Mesenteric fat pad (tissue), 1 donor: Measurements from ENCODE around the gene AGAP1. TPM values are rescaled to one million over a fixed set of nuclear protein-coding genes. Genes with fewer than 3 reads are reported as not detected.

Experiments
- DNase-seq: peaks from one replicate; pipeline ENCODE4 v3.0.0-alpha.2; 2020; ENCODE audit warnings: low spot score
- total RNA-seq: library from RNA; stranded (reverse); fragmentation: NEBNext Ultra II Directional; extraction: Animal tissue kit (Norgen Biotek cat#: 25700); gene quantifications from one replicate; pipeline ENCODE4 v1.2.1, GENCODE V29; 2021
- donor health status: DM: yes; HTN: yes; CAD: no.

AGAP1 gene
- total RNA-seq, 1 donor from 2014 or later: 26.5 TPM

DNA sequence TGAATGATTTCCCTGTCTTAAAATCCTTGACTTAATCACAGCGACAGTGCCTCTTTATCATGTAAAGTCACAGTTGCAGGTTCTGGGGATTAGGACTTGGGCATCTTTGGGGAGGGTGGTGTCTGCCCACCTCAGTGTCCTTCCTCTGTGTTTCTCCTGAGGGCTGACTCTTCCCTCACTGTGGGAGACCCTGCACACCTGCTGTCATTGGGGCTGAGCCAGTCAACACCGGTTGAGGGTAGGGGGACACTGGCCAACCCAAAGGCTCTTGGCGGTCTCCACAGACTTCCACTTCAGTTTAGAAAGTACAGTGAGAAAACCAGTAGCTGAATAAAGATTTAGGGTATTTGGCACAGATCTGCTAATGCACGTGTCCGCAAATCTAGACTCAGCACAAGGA, 36.9 kb downstream of the AGAP1 start:
- no peak for DNase-seq

DNA sequence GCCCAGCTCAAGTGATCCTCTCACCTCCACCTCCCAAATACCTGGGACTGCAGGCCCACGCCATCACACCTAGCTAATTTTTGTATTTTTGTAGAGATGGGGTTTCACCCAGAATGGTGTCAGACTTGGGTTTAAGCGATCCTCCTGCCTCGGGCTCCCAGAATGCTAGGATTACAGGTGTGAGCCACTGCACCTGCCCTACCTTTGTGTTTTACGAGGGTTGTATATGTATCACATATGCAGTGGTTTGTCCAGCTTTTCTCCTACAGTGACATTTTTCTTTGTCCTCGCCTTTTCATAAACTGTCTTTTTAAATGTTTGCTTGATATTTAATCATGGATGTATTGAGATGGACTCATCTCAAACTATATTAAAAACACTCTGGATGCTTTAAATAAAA, 38.5 kb downstream of the AGAP1 start:
- no peak for DNase-seq

DNA sequence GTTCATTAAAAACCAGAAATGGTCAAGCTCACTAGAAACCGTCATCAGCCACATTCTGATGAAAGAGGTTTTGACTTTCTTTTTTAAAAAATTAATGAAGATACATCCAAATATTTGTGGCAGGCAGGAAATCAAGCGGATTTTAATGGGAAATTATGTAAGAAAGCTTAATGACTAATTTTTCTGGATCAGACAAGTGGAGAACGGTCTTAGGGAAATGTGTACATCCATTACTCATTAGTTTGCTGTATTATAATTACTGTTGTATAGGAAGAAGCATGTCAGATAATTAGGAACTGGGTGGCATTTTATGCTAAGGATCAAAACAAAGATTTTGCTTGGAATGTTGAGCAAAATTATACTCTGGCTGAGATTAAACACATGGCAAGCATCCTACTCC, 39.4 kb downstream of the AGAP1 start:
- DNase-seq: no peak

DNA sequence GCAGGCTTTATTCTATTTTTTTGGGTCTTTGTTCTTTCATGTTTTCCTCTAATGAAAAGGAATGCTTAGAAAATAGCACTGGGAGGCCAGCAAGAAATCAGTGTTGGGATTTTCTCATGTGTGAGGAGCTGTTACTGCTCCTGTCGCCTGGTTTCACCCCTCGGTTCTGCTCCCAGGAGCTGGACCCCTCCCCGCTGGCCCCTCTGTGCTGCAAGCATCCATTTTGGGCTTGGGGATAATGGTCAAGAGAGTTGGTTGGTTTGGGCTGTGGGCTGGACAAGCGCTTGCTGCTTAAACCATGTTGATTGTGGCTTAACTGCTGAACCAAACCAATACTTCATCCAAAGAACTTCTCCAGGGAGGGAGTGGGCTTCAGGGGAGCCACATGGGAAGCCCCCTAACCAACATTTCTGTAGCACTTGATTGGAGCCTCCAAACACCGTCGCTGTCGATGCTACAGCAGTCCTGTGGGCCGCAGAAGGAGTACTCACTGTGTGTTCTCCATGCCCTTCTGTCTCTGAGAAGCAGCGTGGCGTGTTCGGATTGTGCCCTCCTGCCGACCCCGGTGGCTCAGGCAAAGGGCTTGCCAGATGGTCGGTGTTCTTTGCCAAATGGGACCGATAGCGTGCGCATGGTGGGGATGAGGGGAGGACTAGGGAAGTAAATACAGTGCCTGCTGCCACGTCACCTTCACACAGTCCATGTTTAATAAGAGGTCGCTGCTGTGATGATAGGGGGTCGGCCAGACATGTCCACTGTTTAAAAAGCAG, 40.0 kb downstream of the AGAP1 start:
- no peak for DNase-seq

DNA sequence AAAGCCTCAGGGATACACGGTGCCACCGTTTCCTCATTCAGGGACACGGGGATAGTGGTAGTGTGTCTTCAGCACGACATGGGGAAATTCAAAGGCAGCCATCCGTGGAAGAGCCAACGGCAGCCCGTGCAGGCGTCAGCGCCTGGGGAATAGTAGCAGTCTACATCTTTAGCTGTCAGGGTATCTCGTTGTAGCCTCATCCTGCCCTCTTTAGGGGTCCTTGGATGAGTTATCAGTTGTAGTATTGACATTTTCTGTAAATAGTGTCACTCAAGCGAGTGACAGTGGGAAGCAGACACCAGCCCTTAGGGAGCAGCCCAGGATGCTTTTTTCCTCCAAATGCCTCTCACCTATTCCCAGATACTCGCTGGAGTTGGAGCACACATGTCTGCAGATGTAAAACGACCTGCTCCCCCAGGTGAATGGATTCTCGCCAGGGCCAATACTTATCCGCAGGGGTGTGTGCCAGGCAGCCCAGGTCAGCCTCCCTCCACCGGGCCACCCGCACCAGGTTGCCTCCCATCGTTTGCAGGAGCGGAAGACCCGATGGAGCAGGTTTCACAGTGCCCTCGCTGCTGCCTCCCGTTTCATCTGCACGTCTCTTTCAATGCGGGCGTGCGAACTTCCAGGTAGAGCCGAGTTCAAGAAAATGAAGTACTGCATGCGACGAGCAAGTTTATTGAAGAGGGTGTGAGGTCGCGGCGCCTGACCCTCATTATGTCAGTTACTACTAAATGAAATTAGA, 41.0 kb downstream of the AGAP1 start:
- peak; percentile 45 for DNase-seq

DNA sequence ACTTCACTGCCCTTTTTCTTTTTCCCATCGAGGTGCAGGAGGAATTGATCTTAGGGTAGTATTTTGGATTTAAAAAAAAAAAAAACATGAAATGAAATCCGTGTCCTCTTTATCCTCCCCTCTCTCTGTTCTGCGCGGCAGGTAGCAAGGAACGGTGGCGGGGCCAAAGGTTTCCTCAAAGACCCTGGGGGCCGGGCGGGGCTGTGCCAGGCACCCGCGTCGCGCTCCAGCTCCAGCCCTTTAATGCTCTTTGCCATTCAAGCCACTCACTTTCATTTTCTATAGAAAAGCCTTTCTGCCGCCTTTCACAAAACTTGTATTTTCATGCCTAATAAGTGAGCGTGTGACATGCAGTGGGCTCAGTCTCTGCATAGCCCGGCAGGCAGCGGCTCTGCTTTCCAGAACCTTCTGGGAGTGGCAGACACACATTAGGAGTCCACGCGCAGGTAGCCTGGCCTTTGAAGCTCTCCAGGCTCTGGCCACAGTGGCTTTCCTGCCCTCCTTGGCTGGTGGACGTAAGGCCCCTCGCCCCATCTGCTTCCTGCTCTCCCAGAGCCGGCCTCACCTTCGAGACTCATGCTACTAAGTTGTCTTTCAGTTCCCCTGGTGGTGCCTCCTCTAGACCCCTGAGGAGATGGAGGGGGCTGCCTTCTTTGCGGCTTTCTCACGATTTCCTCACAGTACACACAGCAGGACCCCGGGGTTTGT, 41.7 kb downstream of the AGAP1 start:
- DNase-seq: peak; percentile 62

DNA sequence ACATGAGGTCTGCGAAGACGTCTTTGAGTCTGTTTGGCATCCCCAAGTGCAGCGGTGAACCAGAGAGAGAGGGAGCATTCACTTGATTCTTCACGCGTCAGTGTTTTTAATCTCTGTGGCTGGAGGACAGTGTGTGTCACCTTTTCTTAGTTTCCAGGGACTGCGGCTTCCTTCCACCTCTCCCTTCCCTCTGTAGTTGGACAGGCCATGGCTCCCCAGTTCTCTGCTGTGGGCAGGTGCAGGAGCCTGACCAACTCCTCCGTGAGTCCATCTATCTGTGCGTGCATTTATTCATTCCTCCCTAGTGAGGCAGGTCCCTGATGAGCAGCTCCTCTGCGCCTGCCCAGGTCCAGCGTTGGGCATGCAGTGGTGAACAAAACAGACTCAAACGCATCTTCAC, 42.9 kb downstream of the AGAP1 start:
- DNase-seq: peak; percentile 45

DNA sequence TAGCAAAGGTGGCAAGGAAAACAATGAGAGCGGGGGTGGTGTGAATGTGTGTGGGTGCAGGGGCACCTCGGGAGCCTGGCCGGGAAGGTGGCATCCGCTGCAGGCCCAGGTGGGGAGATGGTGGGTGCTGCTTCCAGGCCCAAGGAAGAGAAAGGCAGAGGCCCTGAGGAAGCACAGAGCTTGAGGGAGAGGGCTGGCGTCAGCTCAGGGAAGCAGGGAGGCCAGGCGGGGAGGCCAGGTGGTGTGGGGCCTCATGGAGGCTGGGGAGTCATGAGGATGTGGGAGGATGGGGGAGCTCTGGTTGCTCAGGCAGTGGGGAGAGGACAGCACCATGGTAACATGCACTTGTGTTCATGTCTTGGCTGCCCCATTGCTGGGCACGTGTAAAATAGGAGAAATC, 43.3 kb downstream of the AGAP1 start:
- no peak for DNase-seq

DNA sequence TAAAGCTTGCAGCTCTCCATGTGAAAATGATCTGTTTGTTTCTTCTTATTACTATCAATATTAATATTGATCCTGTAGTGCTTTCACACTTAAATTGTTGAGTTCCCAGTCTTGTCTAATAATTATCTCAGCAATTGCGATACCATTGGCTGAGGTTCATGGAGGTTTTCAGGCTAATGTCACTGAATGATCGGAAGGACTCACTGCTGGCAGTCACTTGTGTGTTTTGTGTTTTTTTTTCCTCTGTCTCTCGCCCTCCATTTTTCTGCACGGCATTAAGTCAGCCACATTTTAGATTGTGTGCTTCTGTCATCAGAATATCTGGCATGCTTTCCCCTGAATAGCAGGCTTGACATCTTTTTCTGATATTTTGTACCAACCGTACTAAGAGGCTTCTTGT, 43.7 kb downstream of the AGAP1 start:
- no peak for DNase-seq

DNA sequence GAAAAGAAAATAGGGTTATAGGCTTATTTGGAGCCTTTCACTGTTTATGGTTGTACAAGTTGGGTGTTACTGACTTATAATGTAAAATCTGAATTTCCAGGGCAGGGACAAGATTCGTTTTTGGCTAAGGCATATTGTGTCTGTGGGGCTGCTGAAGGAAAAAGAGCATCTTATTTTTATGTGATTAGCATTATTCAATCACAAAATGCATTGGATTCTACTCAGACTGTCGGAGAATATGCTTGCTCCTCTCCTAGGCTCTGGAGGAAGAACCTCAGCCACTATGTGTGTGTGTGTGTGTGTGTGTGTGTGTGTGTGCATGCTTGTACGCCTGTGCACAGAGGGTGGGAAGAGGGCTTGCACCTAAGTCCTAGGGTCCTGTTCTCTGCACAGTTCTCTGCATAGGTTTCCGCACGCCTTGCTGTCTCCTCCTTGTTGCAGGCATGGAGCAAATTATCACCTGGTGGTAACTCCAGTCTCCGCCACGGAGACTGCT, 44.3 kb downstream of the AGAP1 start:
- DNase-seq: peak; percentile 39

DNA sequence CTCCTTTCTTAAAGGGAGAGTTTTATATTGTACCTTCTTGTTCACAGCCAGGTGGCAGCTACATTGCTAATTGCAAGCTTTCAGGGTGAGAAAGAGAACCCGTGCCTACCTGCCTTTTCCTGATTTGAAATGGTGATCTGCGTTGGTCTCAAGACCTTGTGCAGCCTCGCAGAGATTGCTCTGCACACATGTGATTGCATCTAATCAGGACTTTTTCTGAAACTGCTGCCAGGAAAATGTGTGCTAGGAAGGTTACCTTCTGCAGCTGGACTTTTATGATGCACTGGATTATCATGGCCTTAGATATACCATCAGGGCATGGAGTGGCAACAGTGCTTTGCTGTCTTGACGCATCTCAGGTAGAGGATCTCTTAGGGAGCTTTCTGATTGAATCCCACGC, 45.1 kb downstream of the AGAP1 start:
- DNase-seq: no peak

DNA sequence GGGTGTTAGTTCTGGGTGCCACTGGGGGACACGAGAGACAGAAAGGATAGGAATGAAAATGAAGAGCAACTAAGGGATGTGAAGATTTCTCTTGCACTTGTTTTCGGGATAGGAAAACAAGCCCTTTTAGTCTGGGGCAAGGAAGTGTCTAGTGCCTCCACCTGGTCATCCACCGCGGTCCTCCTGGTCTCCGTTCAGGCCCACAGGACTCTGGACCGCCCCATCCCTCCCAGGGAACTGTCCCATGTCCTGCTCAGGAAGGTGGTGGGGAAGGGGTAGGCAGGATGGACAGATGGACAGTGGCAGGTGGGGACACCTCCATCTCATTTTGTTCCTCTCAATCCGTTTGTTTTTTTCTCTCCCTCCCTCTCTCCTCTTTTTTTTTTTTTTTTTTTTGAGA, 45.9 kb downstream of the AGAP1 start:
- peak; percentile 72 for DNase-seq

DNA sequence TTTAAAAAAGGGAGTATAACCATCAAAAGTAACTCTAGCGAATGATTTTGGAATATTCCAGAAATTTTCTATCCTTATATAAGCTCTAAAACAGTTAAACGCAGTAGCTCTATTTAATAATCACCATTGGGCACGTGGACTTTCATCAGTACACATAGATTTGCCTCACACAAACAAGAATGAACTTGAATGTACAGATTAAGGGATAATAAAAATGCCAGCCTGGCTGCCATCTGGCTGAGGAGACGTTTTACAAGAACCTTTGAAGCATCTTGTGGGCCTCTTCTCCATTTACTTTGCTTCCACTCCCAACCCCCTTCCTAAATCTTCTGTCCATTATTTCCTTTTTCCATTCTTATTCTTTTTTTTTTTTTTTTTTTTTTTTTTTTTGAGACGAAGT, 47.2 kb downstream of the AGAP1 start:
- no peak for DNase-seq

DNA sequence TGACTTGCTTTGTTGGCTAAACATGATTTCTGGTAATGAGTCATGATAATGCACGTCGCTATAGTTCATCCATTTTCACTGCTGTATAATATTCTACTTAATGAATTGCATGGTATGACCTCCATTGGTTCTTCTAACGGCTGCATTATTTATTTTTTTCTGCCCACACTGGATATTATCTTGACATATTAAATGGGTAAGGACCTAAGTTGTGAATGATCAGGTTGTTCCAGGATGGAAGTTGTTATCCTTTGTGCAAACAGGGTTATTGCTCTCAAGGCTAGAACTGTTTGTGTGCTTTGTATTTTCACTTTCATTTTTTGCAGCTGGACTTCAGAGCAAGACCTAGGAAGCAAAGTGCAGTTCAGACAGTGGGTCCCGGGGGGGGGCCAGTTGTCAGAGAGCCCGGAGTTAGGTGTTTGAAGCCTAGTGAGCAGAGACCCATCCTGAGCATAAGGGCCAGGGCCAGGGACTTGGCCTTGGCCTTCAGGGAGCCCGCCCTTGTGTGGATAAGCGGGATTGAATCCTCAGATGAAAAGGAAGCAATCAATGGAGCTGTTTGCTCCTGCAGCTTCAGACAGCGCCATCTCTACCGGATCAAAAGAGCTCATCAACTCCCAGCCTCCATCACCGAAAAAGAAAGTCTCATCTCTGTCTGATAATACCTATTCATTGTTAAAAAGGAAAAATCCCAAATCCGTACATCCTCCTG, 48.2 kb downstream of the AGAP1 start:
- DNase-seq: peak; percentile 59

DNA sequence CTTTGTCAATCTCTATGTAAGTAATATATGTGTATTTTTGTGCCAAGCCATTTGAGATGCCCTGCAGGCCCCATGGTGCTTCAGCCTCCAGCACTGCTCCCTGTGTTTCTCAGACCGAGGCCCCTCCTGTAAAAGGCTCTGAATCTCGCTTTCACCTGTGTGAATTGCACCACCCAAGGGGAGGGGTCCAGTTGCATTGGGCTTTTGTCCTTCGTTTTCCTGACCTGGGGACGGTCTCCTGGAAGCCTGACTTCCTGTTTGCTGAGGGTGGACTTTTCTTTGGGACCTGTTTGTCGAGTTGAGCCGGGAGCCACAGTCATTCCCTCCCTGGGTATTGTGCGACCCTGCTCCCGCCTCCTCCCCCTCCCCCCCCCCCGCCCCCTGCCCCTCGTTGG, 48.9 kb downstream of the AGAP1 start:
- peak; percentile 64 for DNase-seq

DNA sequence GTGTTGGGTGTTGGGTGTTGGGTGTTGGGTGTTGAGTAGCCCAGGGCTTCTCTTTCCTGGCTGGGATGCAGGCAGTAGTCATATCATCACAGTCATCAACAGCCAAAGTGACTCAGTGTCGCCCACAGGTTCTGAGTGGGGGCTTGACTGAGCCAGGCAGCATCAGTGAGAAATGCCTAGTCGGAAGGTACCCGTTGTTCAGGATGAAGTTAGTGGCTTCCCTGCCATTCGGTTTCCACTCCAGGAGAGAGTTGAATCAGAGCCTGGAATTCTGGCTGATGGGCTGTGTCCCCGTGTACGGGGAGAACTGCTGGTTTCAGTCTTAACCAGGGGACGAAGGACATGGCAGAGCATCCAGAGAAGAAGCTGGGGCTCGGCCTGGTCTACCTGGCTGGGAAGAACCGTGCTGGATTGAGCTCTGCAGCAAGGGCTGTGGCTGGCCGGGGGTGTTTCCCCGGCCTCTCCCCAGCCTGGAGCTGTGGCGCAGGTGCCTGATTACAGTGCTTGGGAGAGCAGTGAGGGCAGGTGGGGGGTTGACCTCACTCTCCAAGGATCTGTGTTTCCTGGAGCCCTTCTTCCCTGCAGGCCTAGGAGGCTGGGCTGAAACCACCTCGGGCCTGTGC, 49.4 kb downstream of the AGAP1 start:
- DNase-seq: peak; percentile 64

DNA sequence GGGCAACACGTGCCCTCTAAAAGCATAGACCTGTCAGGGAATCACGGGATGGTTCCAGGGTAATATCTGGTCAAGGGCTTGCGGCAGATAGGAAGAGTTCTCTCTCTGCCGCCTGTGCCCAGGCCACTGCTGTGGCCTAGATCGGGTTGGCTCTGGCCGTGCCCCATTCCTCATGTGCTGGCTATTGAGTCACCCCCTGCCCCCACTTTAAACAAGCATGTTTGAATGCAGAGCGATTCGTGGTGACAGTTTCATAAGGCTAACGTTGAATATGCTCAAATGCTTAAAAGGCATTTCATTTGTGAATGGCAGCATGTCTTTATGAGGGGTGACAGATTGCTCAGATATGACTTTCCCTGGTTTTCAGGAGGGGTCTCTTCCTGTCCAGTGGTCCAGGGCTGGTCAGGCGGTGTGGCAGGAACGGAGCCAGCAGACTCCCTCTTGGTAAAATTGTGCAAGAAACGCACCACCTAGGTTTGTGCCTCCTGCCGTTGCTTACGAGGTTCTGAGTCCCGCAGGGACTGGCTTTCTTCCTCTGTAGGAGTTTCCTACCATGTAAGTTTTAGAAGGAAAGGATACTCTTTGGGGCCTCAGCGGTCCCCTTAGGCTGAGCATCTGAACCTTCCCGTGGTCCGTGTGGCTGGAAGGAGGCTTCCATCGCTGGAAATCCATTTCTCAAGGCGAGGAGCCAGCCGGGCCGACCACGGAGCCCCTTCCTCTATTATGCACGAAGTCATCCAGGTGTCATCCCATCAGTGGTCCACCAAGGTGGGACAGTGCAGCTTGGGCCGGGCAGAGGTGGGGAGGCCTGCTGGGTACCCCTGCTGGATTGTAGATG, 50.2 kb downstream of the AGAP1 start:
- DNase-seq: peak; percentile 79

DNA sequence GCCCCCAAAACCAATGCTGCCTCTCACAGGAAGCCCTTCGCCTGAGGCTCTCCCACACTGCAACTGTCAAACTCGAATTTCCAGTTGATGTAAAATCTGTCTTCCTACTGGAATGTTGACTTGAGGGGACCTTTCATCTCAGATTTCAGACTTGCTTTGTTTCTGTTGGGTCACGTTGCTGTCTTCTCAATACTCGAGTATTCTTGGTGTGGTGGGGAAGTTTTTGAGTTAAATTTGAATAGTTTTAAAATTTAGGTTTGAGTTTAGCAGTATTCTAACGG, 50.8 kb downstream of the AGAP1 start:
- no peak for DNase-seq

DNA sequence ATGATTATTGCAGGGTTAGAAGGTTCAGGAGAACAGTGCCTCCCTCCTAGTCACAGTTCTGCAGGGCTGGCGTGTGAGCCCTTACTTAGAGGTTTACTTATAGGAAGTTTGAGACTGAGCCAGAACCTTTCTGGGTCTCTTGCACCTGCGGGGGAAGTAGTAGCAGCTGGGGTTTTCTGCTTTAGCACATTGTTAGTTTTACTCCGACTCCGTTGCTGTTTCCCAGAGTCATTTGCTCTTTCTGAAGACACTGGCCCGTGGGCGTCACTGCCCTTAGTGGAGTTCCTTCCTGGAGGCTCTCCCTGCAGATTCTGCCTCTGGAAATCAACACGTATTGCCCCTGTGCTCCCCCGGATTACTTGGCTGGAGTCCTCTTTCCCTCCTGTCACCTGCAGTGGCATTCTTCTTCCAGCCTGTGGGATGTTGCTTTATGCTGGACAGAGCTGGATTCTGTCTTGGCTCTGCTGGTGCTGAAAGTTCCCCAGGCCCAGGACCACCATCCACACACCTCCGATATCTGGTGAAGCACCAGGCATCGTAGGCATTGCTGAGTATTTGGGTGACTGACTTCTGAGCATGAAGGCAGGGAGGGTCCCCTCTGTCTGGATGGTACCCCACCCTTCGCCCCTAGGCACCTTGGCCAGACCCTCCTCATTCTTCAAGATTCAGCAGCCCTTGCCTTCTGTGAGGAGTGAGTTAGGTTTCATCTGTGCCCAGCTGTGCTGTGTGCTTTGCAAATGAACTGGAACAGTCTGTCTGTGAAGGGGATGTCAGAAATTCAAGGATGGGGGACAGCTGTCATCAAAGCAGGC, 51.7 kb downstream of the AGAP1 start:
- peak; percentile 67 for DNase-seq

DNA sequence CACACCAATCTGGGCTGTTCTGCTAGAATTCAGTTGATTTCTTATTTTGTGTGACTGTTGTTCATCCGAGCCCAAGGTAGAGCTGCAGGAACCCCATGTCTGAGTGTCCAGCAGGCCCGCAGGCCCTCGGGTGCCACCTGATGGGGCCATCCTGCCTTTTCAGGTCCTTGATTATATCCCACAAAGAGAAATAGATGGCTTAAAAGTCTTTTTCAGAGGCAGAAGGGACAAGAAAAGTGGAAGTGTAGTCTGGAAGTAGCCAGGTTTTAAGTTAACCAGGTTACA, 52.2 kb downstream of the AGAP1 start:
- DNase-seq: no peak
